Measurements from ENCODE around the gene ACCSL. TPM values are rescaled to one million over a fixed set of nuclear protein-coding genes. Genes with fewer than 3 reads are reported as not detected.

ACCSL gene
- polyA plus RNA-seq, 2 donors, result not detected

DNA sequence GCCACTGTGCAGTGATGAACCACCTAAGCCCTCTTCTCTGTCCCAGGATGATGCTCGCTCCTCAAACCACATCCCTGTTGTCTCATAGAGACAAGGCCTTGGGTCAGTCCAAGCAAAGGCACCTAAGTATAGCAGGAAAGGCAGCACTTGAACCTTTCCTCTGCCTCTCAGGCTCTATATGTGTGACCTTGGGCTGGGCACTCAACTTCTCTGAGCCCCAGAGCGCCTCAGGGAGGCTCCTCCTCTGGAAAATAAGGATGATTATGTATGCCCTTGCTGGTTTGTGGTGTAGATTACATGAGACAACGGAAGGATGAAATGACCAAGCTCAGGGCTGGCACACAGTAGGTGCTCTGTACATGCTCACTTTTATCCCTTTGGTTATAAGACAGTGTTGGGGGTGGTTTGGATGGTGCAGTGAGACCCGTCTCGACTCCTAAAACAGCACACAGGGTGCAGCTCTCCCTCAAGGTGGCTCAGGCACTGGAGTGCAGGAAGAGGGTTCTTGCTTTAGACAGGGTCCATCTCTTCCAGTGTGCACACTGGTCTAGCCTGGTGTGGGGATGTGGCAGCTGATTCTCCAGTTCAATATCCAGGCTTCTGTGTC is 40.2 kb upstream of the ACCSL start:
- Histone ChIP-seq H3K9me3 (ENCODE audit: control insufficient read depth in 2 of 2, insufficient read depth in 1 of 2, low read depth in 1 of 2, low read length in 1 of 2) (no peaks in the 10 kb centered on the region), H3K36me3 (ENCODE audit: control insufficient read depth in 2 of 2, insufficient read depth in 2 of 2, low read length in 1 of 2) (no peaks in the 10 kb centered on the region), H3K27me3 (ENCODE audit: control insufficient read depth in 1 of 2, insufficient read depth in 2 of 2, low read length in 2 of 2) (no peaks in the 10 kb centered on the region), H3K27ac (ENCODE audit: low read depth in 2 of 2, low read length in 1 of 2) (no peak overlapping the region), H3K4me1 (ENCODE audit: control insufficient read depth in 2 of 2, insufficient read depth in 2 of 2, low read length in 1 of 2) (no peaks in the 10 kb centered on the region), H3K4me3 (ENCODE audit: low read depth in 1 of 2, low read length in 2 of 2) (no peak overlapping the region)
- 94 to 95% methylated on average over 5 of the region's 5 CpGs for WGBS, 2 donors

DNA sequence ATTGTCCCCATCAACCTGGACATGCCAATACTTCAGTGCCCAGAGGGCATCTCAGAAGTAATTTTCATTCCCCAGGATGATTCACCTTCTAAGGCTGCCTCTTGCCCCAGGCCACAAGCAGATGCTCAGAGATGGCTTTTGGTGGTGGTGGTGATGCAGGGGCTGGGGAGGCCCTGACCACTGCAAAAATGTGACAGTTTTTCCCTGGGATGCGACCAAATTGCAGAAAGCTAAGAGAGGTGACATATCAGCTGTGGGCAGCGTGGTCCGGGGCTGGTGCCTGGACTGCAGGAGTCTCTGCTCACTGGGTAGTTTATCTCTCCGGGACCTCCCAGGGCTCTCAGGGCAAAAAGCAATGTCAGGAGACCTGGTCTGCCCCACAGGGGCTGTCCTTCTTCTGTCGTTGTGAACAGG is 39.7 kb upstream of the ACCSL start:
- no peaks in the 10 kb centered on the region for H3K36me3 ChIP-seq (ENCODE audit: control insufficient read depth in 2 of 2, insufficient read depth in 2 of 2, low read length in 1 of 2)
- no peak overlapping the region for H3K27ac ChIP-seq (ENCODE audit: low read depth in 2 of 2, low read length in 1 of 2)
- 82 to 85% methylated on average over 5 of the region's 5 CpGs for WGBS, 2 donors
- H3K4me3 ChIP-seq (ENCODE audit: low read depth in 1 of 2, low read length in 2 of 2), result no peak overlapping the region
- H3K4me1 ChIP-seq (ENCODE audit: control insufficient read depth in 2 of 2, insufficient read depth in 2 of 2, low read length in 1 of 2), result no peaks in the 10 kb centered on the region
- H3K27me3 ChIP-seq (ENCODE audit: control insufficient read depth in 1 of 2, insufficient read depth in 2 of 2, low read length in 2 of 2), result no peaks in the 10 kb centered on the region
- H3K9me3 ChIP-seq (ENCODE audit: control insufficient read depth in 2 of 2, insufficient read depth in 1 of 2, low read depth in 1 of 2, low read length in 1 of 2), result no peaks in the 10 kb centered on the region

- Histone ChIP-seq H3K4me3 (ENCODE audit: low read depth in 1 of 2, low read length in 2 of 2) (no peak overlapping the region), H3K9me3 (ENCODE audit: control insufficient read depth in 2 of 2, insufficient read depth in 1 of 2, low read depth in 1 of 2, low read length in 1 of 2) (no peaks in the 10 kb centered on the region), H3K4me1 (ENCODE audit: control insufficient read depth in 2 of 2, insufficient read depth in 2 of 2, low read length in 1 of 2) (no peaks in the 10 kb centered on the region), H3K27ac (ENCODE audit: low read depth in 2 of 2, low read length in 1 of 2) (no peak overlapping the region), H3K36me3 (ENCODE audit: control insufficient read depth in 2 of 2, insufficient read depth in 2 of 2, low read length in 1 of 2) (no peaks in the 10 kb centered on the region), H3K27me3 (ENCODE audit: control insufficient read depth in 1 of 2, insufficient read depth in 2 of 2, low read length in 2 of 2) (no peaks in the 10 kb centered on the region)
- 89% methylated on average over 3 of the region's 3 CpGs for WGBS, 2 donors
Observed at GRCh38 chr11:44008698-44009097, 39.1 kb upstream of the ACCSL start.

DNA sequence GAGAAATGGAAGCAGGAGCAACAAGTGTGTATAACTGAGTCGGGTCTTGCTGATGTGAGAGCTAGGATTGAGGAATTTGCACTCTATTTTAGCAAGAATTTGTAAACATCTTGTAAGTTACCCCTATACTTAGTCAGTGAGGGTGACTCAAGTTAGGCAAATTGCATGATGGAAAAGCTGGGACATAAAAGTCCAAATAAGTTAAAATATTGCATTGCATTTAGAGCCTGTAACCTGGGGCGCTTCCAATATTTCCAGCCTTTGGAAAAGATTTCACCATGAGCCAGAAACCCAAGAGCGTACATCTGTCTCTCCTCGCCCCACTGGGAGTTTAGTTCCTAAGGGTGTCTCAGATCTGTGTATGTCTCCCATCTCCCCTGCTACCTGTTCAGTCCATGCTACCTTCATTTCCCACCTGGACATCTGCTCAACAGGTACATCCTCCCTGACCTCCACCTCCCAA is 37.0 kb upstream of the ACCSL start:
- Histone ChIP-seq H3K4me1 (ENCODE audit: control insufficient read depth in 2 of 2, insufficient read depth in 2 of 2, low read length in 1 of 2) (no peaks in the 10 kb centered on the region), H3K27ac (ENCODE audit: low read depth in 2 of 2, low read length in 1 of 2) (no peak overlapping the region)
- WGBS, 2 donors, result 73 to 76% methylated on average over 4 of the region's 4 CpGs

DNA sequence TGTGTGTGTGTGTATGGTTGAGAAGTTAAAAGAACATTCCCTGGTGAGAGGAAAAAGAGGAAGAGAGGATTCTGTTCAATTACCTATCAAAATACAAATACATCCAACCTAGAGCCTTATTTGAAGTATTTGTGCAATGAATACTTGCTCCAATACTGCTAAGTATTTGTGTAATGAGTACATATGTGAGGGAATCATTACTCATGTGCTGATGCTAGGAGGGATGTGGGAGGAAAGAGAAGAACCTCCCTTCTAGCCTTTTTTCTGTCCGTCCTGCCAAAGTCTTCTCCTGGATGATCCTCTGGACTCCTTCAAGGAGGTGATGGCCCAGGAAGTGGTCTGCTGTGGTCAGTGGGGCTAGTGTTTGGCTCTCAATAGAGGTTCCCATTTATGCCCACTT is 36.0 kb upstream of the ACCSL start:
- Histone ChIP-seq H3K4me3 (ENCODE audit: low read depth in 1 of 2, low read length in 2 of 2) (no peak overlapping the region), H3K9me3 (ENCODE audit: control insufficient read depth in 2 of 2, insufficient read depth in 1 of 2, low read depth in 1 of 2, low read length in 1 of 2) (no peaks in the 10 kb centered on the region), H3K27ac (ENCODE audit: low read depth in 2 of 2, low read length in 1 of 2) (no peak overlapping the region), H3K4me1 (ENCODE audit: control insufficient read depth in 2 of 2, insufficient read depth in 2 of 2, low read length in 1 of 2) (peaks cover 0 to 3% of the 10 kb centered on the region in 2 donors), H3K27me3 (ENCODE audit: control insufficient read depth in 1 of 2, insufficient read depth in 2 of 2, low read length in 2 of 2) (no peaks in the 10 kb centered on the region), H3K36me3 (ENCODE audit: control insufficient read depth in 2 of 2, insufficient read depth in 2 of 2, low read length in 1 of 2) (no peaks in the 10 kb centered on the region)
- WGBS, 2 donors, result 71 to 75% methylated on average over 1 of the region's 1 CpG

More for the DNA sequence above, 37.0 kb upstream of the ACCSL start:
- H3K27me3 ChIP-seq (ENCODE audit: control insufficient read depth in 1 of 2, insufficient read depth in 2 of 2, low read length in 2 of 2), result no peaks in the 10 kb centered on the region
- H3K9me3 ChIP-seq (ENCODE audit: control insufficient read depth in 2 of 2, insufficient read depth in 1 of 2, low read depth in 1 of 2, low read length in 1 of 2), result no peaks in the 10 kb centered on the region
- no peaks in the 10 kb centered on the region for H3K36me3 ChIP-seq (ENCODE audit: control insufficient read depth in 2 of 2, insufficient read depth in 2 of 2, low read length in 1 of 2)
- no peak overlapping the region for H3K4me3 ChIP-seq (ENCODE audit: low read depth in 1 of 2, low read length in 2 of 2)

GRCh38 chr11:44014968-44015623 is 32.7 kb upstream of the ACCSL start:
- Histone ChIP-seq H3K27me3 (ENCODE audit: control insufficient read depth in 1 of 2, insufficient read depth in 2 of 2, low read length in 2 of 2) (no peaks in the 10 kb centered on the region), H3K27ac (ENCODE audit: low read depth in 2 of 2, low read length in 1 of 2) (no peak overlapping the region), H3K9me3 (ENCODE audit: control insufficient read depth in 2 of 2, insufficient read depth in 1 of 2, low read depth in 1 of 2, low read length in 1 of 2) (no peaks in the 10 kb centered on the region), H3K4me1 (ENCODE audit: control insufficient read depth in 2 of 2, insufficient read depth in 2 of 2, low read length in 1 of 2) (peaks cover 3 to 5% of the 10 kb centered on the region in 2 donors), H3K4me3 (ENCODE audit: low read depth in 1 of 2, low read length in 2 of 2) (no peak overlapping the region), H3K36me3 (ENCODE audit: control insufficient read depth in 2 of 2, insufficient read depth in 2 of 2, low read length in 1 of 2) (no peaks in the 10 kb centered on the region)
- WGBS, 2 donors, result 75 to 81% methylated on average over 8 of the region's 8 CpGs

DNA sequence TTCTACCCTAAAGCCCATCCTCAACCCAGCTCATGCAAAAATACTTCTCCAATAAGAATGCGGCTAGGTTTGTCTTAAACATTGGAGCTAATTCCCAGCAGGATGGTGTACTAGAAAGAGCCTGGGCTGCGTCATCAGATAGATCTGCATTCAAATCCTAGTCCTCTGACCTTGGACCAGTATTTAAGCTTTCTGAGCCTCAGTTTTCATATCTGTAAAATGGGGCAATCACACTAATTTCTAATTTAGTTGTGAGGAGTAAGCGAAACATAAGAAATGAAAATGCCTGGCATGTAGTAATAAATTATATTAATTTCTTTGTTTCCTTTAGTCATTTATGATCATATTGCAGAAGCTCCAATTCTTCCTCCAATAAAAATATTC is 32.2 kb upstream of the ACCSL start:
- Histone ChIP-seq H3K27ac (ENCODE audit: low read depth in 2 of 2, low read length in 1 of 2) (no peak overlapping the region), H3K36me3 (ENCODE audit: control insufficient read depth in 2 of 2, insufficient read depth in 2 of 2, low read length in 1 of 2) (no peaks in the 10 kb centered on the region), H3K4me3 (ENCODE audit: low read depth in 1 of 2, low read length in 2 of 2) (no peak overlapping the region), H3K4me1 (ENCODE audit: control insufficient read depth in 2 of 2, insufficient read depth in 2 of 2, low read length in 1 of 2) (peaks cover 3 to 5% of the 10 kb centered on the region in 2 donors), H3K27me3 (ENCODE audit: control insufficient read depth in 1 of 2, insufficient read depth in 2 of 2, low read length in 2 of 2) (no peaks in the 10 kb centered on the region), H3K9me3 (ENCODE audit: control insufficient read depth in 2 of 2, insufficient read depth in 1 of 2, low read depth in 1 of 2, low read length in 1 of 2) (no peaks in the 10 kb centered on the region)
- 89 to 93% methylated on average over 3 of the region's 3 CpGs for WGBS, 2 donors

DNA sequence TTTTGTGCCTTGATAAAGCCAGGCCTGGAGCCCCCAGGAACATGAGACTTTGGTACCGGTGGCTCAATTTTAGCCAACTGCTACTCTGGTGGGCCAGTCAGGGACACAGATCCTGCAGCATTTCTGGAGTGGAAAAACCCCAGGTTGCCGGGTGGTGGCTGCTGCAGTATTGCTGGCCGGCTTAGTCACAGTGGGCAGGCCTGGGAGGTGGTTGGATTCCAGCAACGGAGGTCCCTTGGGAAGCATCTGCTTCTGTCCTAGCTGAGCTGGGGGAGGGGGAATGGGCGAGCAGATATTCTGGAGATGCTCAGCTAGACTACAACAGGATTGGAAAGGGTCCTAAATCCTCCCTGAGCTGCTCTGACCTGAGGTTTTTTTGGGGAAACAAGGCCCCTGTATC is 31.6 kb upstream of the ACCSL start:
- peaks cover 3 to 5% of the 10 kb centered on the region in 2 donors for H3K4me1 ChIP-seq (ENCODE audit: control insufficient read depth in 2 of 2, insufficient read depth in 2 of 2, low read length in 1 of 2)

DNA sequence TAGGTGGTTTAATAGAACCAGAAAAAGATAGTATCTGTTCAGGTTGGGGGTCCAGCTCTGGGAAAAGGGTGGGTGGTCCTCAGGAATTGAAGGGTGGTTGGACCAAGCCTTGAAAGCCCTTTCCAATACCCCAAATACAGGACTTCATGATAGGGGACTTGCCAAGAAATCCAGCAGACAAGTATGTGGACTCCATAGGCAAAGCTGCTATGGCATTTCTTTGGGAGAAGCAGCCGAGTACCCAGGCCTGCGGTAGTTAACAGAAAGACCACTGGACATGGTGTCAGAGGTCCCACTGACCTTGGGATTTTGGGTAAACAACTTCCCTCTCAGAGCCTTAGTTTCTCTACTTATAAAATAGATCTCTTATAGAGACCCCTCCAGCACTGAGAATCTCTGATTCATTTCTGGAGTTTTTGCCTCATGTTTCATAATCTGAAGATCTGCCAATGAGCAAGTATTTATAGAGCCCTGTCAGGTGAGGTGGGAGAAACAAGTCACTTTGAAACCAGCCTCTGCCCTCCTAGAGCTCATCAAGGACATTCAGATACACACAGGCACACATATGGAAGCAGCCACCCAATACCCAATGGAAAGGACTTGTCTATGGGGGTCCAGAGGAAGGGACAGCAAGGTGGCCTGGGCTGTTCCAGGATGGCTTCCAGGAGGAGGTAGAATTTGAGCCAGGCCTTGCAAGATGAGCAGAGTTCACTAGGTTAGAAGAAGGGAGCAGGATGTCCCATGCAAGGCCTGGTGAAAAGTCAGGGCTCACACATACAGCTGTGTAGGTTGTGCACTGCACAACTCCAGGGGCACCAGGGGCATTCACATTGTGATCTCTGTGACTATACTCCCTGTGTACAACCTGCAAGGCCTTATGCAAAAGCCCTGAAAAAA is 31.0 kb upstream of the ACCSL start:
- Histone ChIP-seq H3K27me3 (ENCODE audit: control insufficient read depth in 1 of 2, insufficient read depth in 2 of 2, low read length in 2 of 2) (no peaks in the 10 kb centered on the region), H3K27ac (ENCODE audit: low read depth in 2 of 2, low read length in 1 of 2) (no peak overlapping the region), H3K4me3 (ENCODE audit: low read depth in 1 of 2, low read length in 2 of 2) (no peak overlapping the region), H3K36me3 (ENCODE audit: control insufficient read depth in 2 of 2, insufficient read depth in 2 of 2, low read length in 1 of 2) (no peaks in the 10 kb centered on the region), H3K4me1 (ENCODE audit: control insufficient read depth in 2 of 2, insufficient read depth in 2 of 2, low read length in 1 of 2) (peaks cover 3 to 5% of the 10 kb centered on the region in 2 donors), H3K9me3 (ENCODE audit: control insufficient read depth in 2 of 2, insufficient read depth in 1 of 2, low read depth in 1 of 2, low read length in 1 of 2) (no peaks in the 10 kb centered on the region)
- 79 to 86% methylated on average over 2 of the region's 2 CpGs for WGBS, 2 donors

More for the DNA sequence above, 31.6 kb upstream of the ACCSL start:
- no peaks in the 10 kb centered on the region for H3K27me3 ChIP-seq (ENCODE audit: control insufficient read depth in 1 of 2, insufficient read depth in 2 of 2, low read length in 2 of 2)
- 47 to 59% methylated on average over 5 of the region's 5 CpGs for WGBS, 2 donors
- H3K27ac ChIP-seq (ENCODE audit: low read depth in 2 of 2, low read length in 1 of 2), result no peak overlapping the region
- no peaks in the 10 kb centered on the region for H3K9me3 ChIP-seq (ENCODE audit: control insufficient read depth in 2 of 2, insufficient read depth in 1 of 2, low read depth in 1 of 2, low read length in 1 of 2)
- H3K4me3 ChIP-seq (ENCODE audit: low read depth in 1 of 2, low read length in 2 of 2), result no peak overlapping the region
- no peaks in the 10 kb centered on the region for H3K36me3 ChIP-seq (ENCODE audit: control insufficient read depth in 2 of 2, insufficient read depth in 2 of 2, low read length in 1 of 2)
